H9 (cell line): ENCODE data around the gene CSNK2B. TPM values are rescaled to one million over a fixed set of nuclear protein-coding genes. Genes with fewer than 3 reads are reported as not detected.

ENCODE experiments used
- DNase-seq: peaks from one replicate; pipeline ENCODE4 v3.0.0-alpha.2; 2017
- H2AFZ ChIP-seq: one replicate; pipeline ENCODE4 v1.6.1; 2013; ENCODE audit warnings: mild to moderate bottlenecking, low read length, control low read depth, moderate library complexity
- H2AK5ac ChIP-seq: 2 replicates; pipeline ENCODE4 v1.6.1; 2013; ENCODE audit warnings: low read length, control low read depth, mixed read lengths; ENCODE audit not compliant: insufficient read length
- H2BK120ac ChIP-seq: one replicate; pipeline ENCODE4 v1.6.1; 2013; ENCODE audit warnings: low read depth, mild to moderate bottlenecking, low read length, control low read depth, inconsistent platforms; ENCODE audit not compliant: poor library complexity, severe bottlenecking
- H2BK12ac ChIP-seq: 2 replicates; pipeline ENCODE4 v1.6.1; 2013; ENCODE audit warnings: low read length, control low read depth, mixed read lengths, low read depth; ENCODE audit not compliant: insufficient read length
- H2BK15ac ChIP-seq: 2 replicates; pipeline ENCODE4 v1.6.1; 2013; ENCODE audit warnings: low read depth, low read length, control low read depth
- H2BK20ac ChIP-seq: one replicate; pipeline ENCODE4 v1.6.1; 2013; ENCODE audit warnings: low read depth, mild to moderate bottlenecking, low read length, control low read depth, inconsistent platforms; ENCODE audit not compliant: poor library complexity, severe bottlenecking
- H2BK5ac ChIP-seq: 2 replicates; pipeline ENCODE4 v1.6.1; 2013; ENCODE audit warnings: low read length, control low read depth, mixed read lengths; ENCODE audit not compliant: insufficient read length
- H3K14ac ChIP-seq: 2 replicates; pipeline ENCODE4 v1.6.1; 2013; ENCODE audit warnings: low read length, control low read depth; ENCODE audit not compliant: insufficient read depth
- H3K18ac ChIP-seq: 2 replicates; pipeline ENCODE4 v1.6.1; 2013; ENCODE audit warnings: low read depth, mild to moderate bottlenecking, mixed read lengths, low read length, control low read depth; ENCODE audit not compliant: insufficient read length
- H3K23ac ChIP-seq: 2 replicates; pipeline ENCODE4 v1.6.1; 2013; ENCODE audit warnings: low read length, control low read depth, mixed read lengths, low read depth; ENCODE audit not compliant: insufficient read length
- H3K23me2 ChIP-seq: 2 replicates; pipeline ENCODE4 v1.6.1; 2013; ENCODE audit warnings: low read depth, mild to moderate bottlenecking, mixed read lengths, low read length, control low read depth; ENCODE audit not compliant: insufficient read length, poor library complexity, severe bottlenecking
- H3K27ac ChIP-seq: 2 replicates; pipeline ENCODE4 v1.5.1; 2013; ENCODE audit warnings: low read length, control low read depth, mixed read lengths, low read depth; ENCODE audit not compliant: insufficient read length
- H3K27me3 ChIP-seq: 2 replicates; pipeline ENCODE4 v1.6.1; 2013; ENCODE audit warnings: low read length, control low read depth, inconsistent platforms; ENCODE audit not compliant: insufficient read depth
- H3K4ac ChIP-seq: 2 replicates; pipeline ENCODE4 v1.6.1; 2013; ENCODE audit warnings: low read depth, mild to moderate bottlenecking, control low read depth, inconsistent platforms, low read length, moderate library complexity
- H3K4me1 ChIP-seq: 2 replicates; pipeline ENCODE4 v1.6.1; 2013; ENCODE audit warnings: low read length, control low read depth, inconsistent platforms; ENCODE audit not compliant: insufficient read depth
- H3K4me2 ChIP-seq: 2 replicates; pipeline ENCODE4 v1.6.1; 2013; ENCODE audit warnings: low read length, control low read depth, mixed read lengths; ENCODE audit not compliant: insufficient read length, insufficient read depth
- H3K56ac ChIP-seq: 2 replicates; pipeline ENCODE4 v1.6.1; 2013; ENCODE audit warnings: low read depth, mild to moderate bottlenecking, mixed read lengths, low read length, control low read depth; ENCODE audit not compliant: insufficient read length
- H3K79me1 ChIP-seq: 2 replicates; pipeline ENCODE4 v1.6.1; 2013; ENCODE audit warnings: low read depth, mild to moderate bottlenecking, moderate library complexity, low read length, control low read depth, inconsistent platforms; ENCODE audit not compliant: insufficient read depth, poor library complexity, severe bottlenecking
- H3K79me2 ChIP-seq: 2 replicates; pipeline ENCODE4 v1.6.1; 2013; ENCODE audit warnings: low read length, control low read depth, inconsistent platforms; ENCODE audit not compliant: insufficient read depth
- H3K9ac ChIP-seq: 2 replicates; pipeline ENCODE4 v1.6.1; 2013; ENCODE audit warnings: low read length, control low read depth, mixed read lengths; ENCODE audit not compliant: insufficient read length; ENCODE audit errors: extremely low read depth
- H3K9me3 ChIP-seq: one replicate; pipeline ENCODE4 v1.6.1; 2013; ENCODE audit warnings: low read depth, low read length, inconsistent platforms; ENCODE audit not compliant: control insufficient read depth
- H3T11ph ChIP-seq: one replicate; pipeline ENCODE4 v1.6.1; 2013; ENCODE audit warnings: mild to moderate bottlenecking, low read length, control low read depth, inconsistent platforms
- H4K20me1 ChIP-seq: one replicate; pipeline ENCODE4 v1.6.1; 2013; ENCODE audit not compliant: control insufficient read depth, insufficient read length, insufficient read depth
- H4K5ac ChIP-seq: 2 replicates; pipeline ENCODE4 v1.6.1; 2013; ENCODE audit warnings: low read depth, mild to moderate bottlenecking, mixed read lengths, low read length, control low read depth; ENCODE audit not compliant: insufficient read length
- H4K8ac ChIP-seq: replicated peaks from 2 replicates; pipeline ENCODE4 v1.6.1; 2013; ENCODE audit warnings: low read length, control low read depth, mixed read lengths, low read depth; ENCODE audit not compliant: insufficient read length
- H4K91ac ChIP-seq: 2 replicates; pipeline ENCODE4 v1.6.1; 2013; ENCODE audit warnings: low read depth, mild to moderate bottlenecking, moderate library complexity, mixed read lengths, low read length, control low read depth; ENCODE audit not compliant: insufficient read length
- H3K27ac Mint-ChIP-seq, 3 experiments: 2 replicates in 2 of 3; 3 replicates in 1 of 3; pipeline ENCODE4 v1.8.0; 2020 to 2021; ENCODE audit warnings: mixed read lengths in 3 of 3, mild to moderate bottlenecking in 1 of 3, moderate library complexity in 1 of 3
- H3K27me3 Mint-ChIP-seq: 2 replicates; pipeline ENCODE4 v1.8.0; 2021; ENCODE audit warnings: low read depth, mild to moderate bottlenecking, moderate library complexity, mixed read lengths
- H3K36me3 Mint-ChIP-seq, 3 experiments: 2 replicates in 2 of 3; 3 replicates in 1 of 3; pipeline ENCODE4 v1.8.0; 2020 to 2021; ENCODE audit warnings: low read depth in 3 of 3, mixed read lengths in 3 of 3; ENCODE audit not compliant: insufficient read depth in 1 of 3
- H3K4me1 Mint-ChIP-seq, 2 experiments: 2 replicates each; pipeline ENCODE4 v1.8.0; 2020; ENCODE audit warnings: mixed read lengths in 2 of 2
- H3K4me3 Mint-ChIP-seq, 2 experiments: 2 replicates in 1 of 2; 3 replicates in 1 of 2; pipeline ENCODE4 v1.8.0; 2020 to 2021; ENCODE audit warnings: mild to moderate bottlenecking in 2 of 2, mixed read lengths in 2 of 2, moderate library complexity in 1 of 2
- H3K9me3 Mint-ChIP-seq, 2 experiments: 2 replicates in 1 of 2; 3 replicates in 1 of 2; pipeline ENCODE4 v1.8.0; 2020; ENCODE audit warnings: mild to moderate bottlenecking in 2 of 2, mixed read lengths in 2 of 2, moderate library complexity in 1 of 2
- WGBS: extraction: QIAGEN DNeasy Blood & Tissue Kit; methylation state at CpG from one replicate; pipeline ENCODE4 v1.1.7; 2013; ENCODE audit warnings: missing lambda C conversion rate, low lambda C conversion rate, mixed read lengths; ENCODE audit not compliant: insufficient read length; ENCODE audit errors: extremely low coverage; 5-methylcytosine and 5-hydroxymethylcytosine counted together
- total RNA-seq: library from RNA; stranded (reverse); gene quantifications from 2 replicates; pipeline ENCODE4 v1.2.1, GENCODE V29; 2021
- TF ChIP-seq, protein P1 (sequence below): fragments of 200-600 bp; sonication (generic); conservative IDR thresholded peaks from 3 replicates; pipeline ENCODE4 v1.8.0; 2021; ENCODE audit warnings: antibody characterized with exemption, mild to moderate bottlenecking

The CSNK2B gene
- total RNA-seq, 1 experiment from 2014 or later: 187 TPM

- peaks cover 4% of the 10 kb centered on the region; the same call in 1 of the 2 replicates for H3K79me2 ChIP-seq
- H3K79me1 ChIP-seq: peaks cover 9% of the 10 kb centered on the region
- no peaks in the 10 kb centered on the region for H3K9me3 ChIP-seq
- no CpG with 5 or more reads among the region's 6 CpGs for WGBS
- no peak overlapping the region for H3K18ac ChIP-seq
- H3T11ph ChIP-seq: no peak overlapping the region
- no peak overlapping the region for H2AK5ac ChIP-seq
- H2BK12ac ChIP-seq: no peak overlapping the region
- H4K5ac ChIP-seq: no peak overlapping the region
- no peak overlapping the region for H4K8ac ChIP-seq
- no peak overlapping the region for H3K9ac ChIP-seq
- no peaks in the 10 kb centered on the region for H3K4me1 ChIP-seq
- H4K91ac ChIP-seq: no peak overlapping the region
- Mint-ChIP-seq H3K4me3 (peak overlapping the region in 1 of 2 experiments; percentile 36; a peak in 2 of 5 replicates), H3K27ac (no peak overlapping the region; a peak in 2 of 7 replicates), H3K9me3 (no peaks in the 10 kb centered on the region), H3K36me3 (peaks cover 7 to 29% (median 24%) of the 10 kb centered on the region in 3 experiments; a peak in 6 of 7 replicates), H3K4me1 (peaks cover 19 to 29% of the 10 kb centered on the region in 2 experiments), H3K27me3 (no peaks in the 10 kb centered on the region; the same call in 1 of the 2 replicates)
- no peak overlapping the region for H3K23ac ChIP-seq
- TF ChIP-seq, protein P1, sequence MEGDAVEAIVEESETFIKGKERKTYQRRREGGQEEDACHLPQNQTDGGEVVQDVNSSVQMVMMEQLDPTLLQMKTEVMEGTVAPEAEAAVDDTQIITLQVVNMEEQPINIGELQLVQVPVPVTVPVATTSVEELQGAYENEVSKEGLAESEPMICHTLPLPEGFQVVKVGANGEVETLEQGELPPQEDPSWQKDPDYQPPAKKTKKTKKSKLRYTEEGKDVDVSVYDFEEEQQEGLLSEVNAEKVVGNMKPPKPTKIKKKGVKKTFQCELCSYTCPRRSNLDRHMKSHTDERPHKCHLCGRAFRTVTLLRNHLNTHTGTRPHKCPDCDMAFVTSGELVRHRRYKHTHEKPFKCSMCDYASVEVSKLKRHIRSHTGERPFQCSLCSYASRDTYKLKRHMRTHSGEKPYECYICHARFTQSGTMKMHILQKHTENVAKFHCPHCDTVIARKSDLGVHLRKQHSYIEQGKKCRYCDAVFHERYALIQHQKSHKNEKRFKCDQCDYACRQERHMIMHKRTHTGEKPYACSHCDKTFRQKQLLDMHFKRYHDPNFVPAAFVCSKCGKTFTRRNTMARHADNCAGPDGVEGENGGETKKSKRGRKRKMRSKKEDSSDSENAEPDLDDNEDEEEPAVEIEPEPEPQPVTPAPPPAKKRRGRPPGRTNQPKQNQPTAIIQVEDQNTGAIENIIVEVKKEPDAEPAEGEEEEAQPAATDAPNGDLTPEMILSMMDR: no peak
- no peak overlapping the region for H3K4me2 ChIP-seq
- no peak overlapping the region for H2BK15ac ChIP-seq
- no peak overlapping the region for H2BK20ac ChIP-seq
- H3K56ac ChIP-seq: no peak overlapping the region
- H4K20me1 ChIP-seq: no peaks in the 10 kb centered on the region
- no peak overlapping the region for H2BK5ac ChIP-seq
- peaks cover 11% of the 10 kb centered on the region for H3K23me2 ChIP-seq
- H3K27me3 ChIP-seq: no peaks in the 10 kb centered on the region
- H2AFZ ChIP-seq: no peak overlapping the region
- no peak overlapping the region for H3K14ac ChIP-seq
- no peak overlapping the region for H3K4ac ChIP-seq
- H3K27ac ChIP-seq: no peak overlapping the region
- DNase-seq: no peak
- H2BK120ac ChIP-seq: no peak overlapping the region
Observed at GRCh38 chr6:31657406-31658157, 8.3 kb upstream of the CSNK2B start.
